Caco-2 (cell line): ENCODE measurements around the gene SPAG4. TPM values are rescaled to one million over a fixed set of nuclear protein-coding genes. Genes with fewer than 3 reads are reported as not detected.
A peak's percentile ranks its signal among the peaks of the same experiment; 100 is the strongest.

Experiments used
- BruUV-seq: library from RNA; stranded (reverse); fragments of 400-500 nt; replicated peaks from 2 replicates; lab custom pipeline; 2021; lab: Mats Ljungman, UMichigan
- CTCF ChIA-PET: fragments of 300-600 bp; sonication (Branson Sonifier 250); formaldehyde crosslinking; loops from one replicate; lab custom pipeline; 2022; ENCODE audit warnings: antibody characterized with exemption; lab: Charles Lee
- POLR2A ChIA-PET: fragments of 300-600 bp; sonication (Branson Sonifier 250); formaldehyde crosslinking; loops from one replicate; lab custom pipeline; 2022; ENCODE audit warnings: antibody characterized with exemption; lab: Charles Lee
- DNase-seq, 2 experiments: peaks; one replicate each; pipeline versions ENCODE4 v3.0.0 to v3.0.0-alpha.2; 2020 to 2022
- H3K27me3 ChIP-seq: replicated peaks from 2 replicates; pipeline ENCODE4 v1.6.0; 2011; ENCODE audit warnings: low read length; ENCODE audit not compliant: control insufficient read depth, insufficient read depth
- H3K36me3 ChIP-seq: 2 replicates; pipeline ENCODE4 v1.5.1; 2011; ENCODE audit warnings: low read length; ENCODE audit not compliant: control insufficient read depth, insufficient read depth
- H3K4me1 ChIP-seq: fragments of 250-450 bp; sonication (Bioruptor Pico); 2 replicates; pipeline ENCODE4 v1.5.1; 2020; ENCODE audit warnings: mild to moderate bottlenecking
- H3K4me3 ChIP-seq: 2 replicates; pipeline ENCODE4 v1.5.1; 2011; ENCODE audit warnings: low read depth, mild to moderate bottlenecking, control low read depth, low read length
- H3K9me3 ChIP-seq: fragments of 250-450 bp; sonication (Bioruptor Pico); 2 replicates; pipeline ENCODE4 v1.5.1; 2020; ENCODE audit warnings: mild to moderate bottlenecking, moderate library complexity
- H3K27ac Mint-ChIP-seq: one replicate; pipeline ENCODE4 v1.8.0; 2022; ENCODE audit warnings: mixed read lengths; ENCODE audit not compliant: unreplicated experiment
- H3K27me3 Mint-ChIP-seq: one replicate; pipeline ENCODE4 v1.8.0; 2022; ENCODE audit warnings: mixed read lengths; ENCODE audit not compliant: insufficient read depth, unreplicated experiment
- H3K36me3 Mint-ChIP-seq: one replicate; pipeline ENCODE4 v1.8.0; 2022; ENCODE audit warnings: mild to moderate bottlenecking, mixed read lengths; ENCODE audit not compliant: insufficient read depth, unreplicated experiment
- H3K4me1 Mint-ChIP-seq: one replicate; pipeline ENCODE4 v1.8.0; 2022; ENCODE audit warnings: low read depth, mixed read lengths; ENCODE audit not compliant: unreplicated experiment
- H3K4me3 Mint-ChIP-seq: one replicate; pipeline ENCODE4 v1.8.0; 2022; ENCODE audit warnings: mild to moderate bottlenecking, moderate library complexity, mixed read lengths; ENCODE audit not compliant: unreplicated experiment
- H3K9me3 Mint-ChIP-seq: one replicate; pipeline ENCODE4 v1.8.0; 2022; ENCODE audit warnings: mixed read lengths; ENCODE audit not compliant: unreplicated experiment
- CTCF ChIP-seq, 2 experiments: fragments of 200-600 bp in 1 of 2; IDR thresholded peaks; 1 replicate in 1 of 2; 2 replicates in 1 of 2; pipeline versions ENCODE4 v1.5.1 to v1.8.0; 2011 to 2022; ENCODE audit warnings: antibody characterized with exemption in 1 of 2, control low read depth in 1 of 2, inconsistent platforms in 1 of 2, low read depth in 1 of 2, low read length in 1 of 2, mild to moderate bottlenecking in 1 of 2, moderate library complexity in 1 of 2; ENCODE audit not compliant: insufficient read depth in 1 of 2, severe bottlenecking in 1 of 2, unreplicated experiment in 1 of 2
- intact Hi-C: fragments of 100-400 bp; cut with micrococcal nuclease; formaldehyde crosslinking; loops from one replicate; pipeline ENCODE4 v1.10.0; 2022; ENCODE audit not compliant: unreplicated experiment
- total RNA-seq: library from RNA; stranded (reverse); gene quantifications from 2 replicates; pipeline ENCODE4 v1.2.3, GENCODE V29; 2022

SPAG4 gene
- total RNA-seq, 1 experiment from 2014 or later, result 5.4 TPM

- intact Hi-C loops, result no loop called here
- no peaks in the 10 kb centered on the region for H3K27me3 Mint-ChIP-seq
- no peak overlapping the region for H3K4me3 Mint-ChIP-seq
- TF ChIP-seq CTCF (IDR thresholded peaks at IDR 0.05; ENCODE audit: insufficient read depth in 1 of 2, low read depth in 1 of 2, low read length in 1 of 2, severe bottlenecking in 1 of 2, unreplicated experiment in 1 of 2), result no peak
- Histone ChIP-seq H3K4me3 (no peak overlapping the region), H3K9me3 (no peaks in the 10 kb centered on the region), H3K27me3 (no peaks in the 10 kb centered on the region), H3K36me3 (peaks cover 9% of the 10 kb centered on the region), H3K4me1 (peaks cover 19% of the 10 kb centered on the region)
- peaks cover 18% of the 10 kb centered on the region for H3K4me1 Mint-ChIP-seq
- peaks cover 17% of the 10 kb centered on the region for H3K36me3 Mint-ChIP-seq
- POLR2A ChIA-PET, result no interaction called here
- H3K27ac Mint-ChIP-seq, result no peak overlapping the region
- DNase-seq, result no peak
- H3K9me3 Mint-ChIP-seq, result no peaks in the 10 kb centered on the region
- no TSS peak for BruUV-seq
- CTCF ChIA-PET, result no interaction called here
Observed at GRCh38 chr20:35657271-35657670, 41.6 kb downstream of the SPAG4 start.

- intact Hi-C loops, result loop anchor here (10.0 kb wide), 1 partner anchor 96 kb away; no protein-coding TSS in a partner anchor
- Mint-ChIP-seq H3K27me3 (no peaks in the 10 kb centered on the region), H3K36me3 (peaks cover 42% of the 10 kb centered on the region), H3K4me1 (peaks cover 28% of the 10 kb centered on the region), H3K27ac (no peak overlapping the region), H3K4me3 (no peak overlapping the region), H3K9me3 (no peaks in the 10 kb centered on the region)
- DNase-seq, result peak in 1 of 2 experiments; percentile 32
- Histone ChIP-seq H3K4me3 (no peak overlapping the region), H3K36me3 (no peaks in the 10 kb centered on the region), H3K9me3 (no peaks in the 10 kb centered on the region), H3K4me1 (peaks cover 30% of the 10 kb centered on the region), H3K27me3 (no peaks in the 10 kb centered on the region)
- TF ChIP-seq CTCF (IDR thresholded peaks at IDR 0.05; ENCODE audit: insufficient read depth in 1 of 2, low read depth in 1 of 2, low read length in 1 of 2, severe bottlenecking in 1 of 2, unreplicated experiment in 1 of 2), result no peak
- ChIA-PET CTCF (interaction anchor here (0.7 to 1.2 kb wide), 5 partner anchors 24 to 293 kb away, joined by 3 to 5 read pairs (median 4); partner anchors contain the start of genes NFS1 and ROMO1), POLR2A (interaction anchor here (1.0 to 2.0 kb wide), 2 partner anchors 45 to 83 kb away, joined by 5 read pairs; partner anchors contain the start of gene SPAG4)
- BruUV-seq, result no TSS peak
Observed at GRCh38 chr20:35660122-35660937, 44.7 kb downstream of the SPAG4 start.

DNA sequence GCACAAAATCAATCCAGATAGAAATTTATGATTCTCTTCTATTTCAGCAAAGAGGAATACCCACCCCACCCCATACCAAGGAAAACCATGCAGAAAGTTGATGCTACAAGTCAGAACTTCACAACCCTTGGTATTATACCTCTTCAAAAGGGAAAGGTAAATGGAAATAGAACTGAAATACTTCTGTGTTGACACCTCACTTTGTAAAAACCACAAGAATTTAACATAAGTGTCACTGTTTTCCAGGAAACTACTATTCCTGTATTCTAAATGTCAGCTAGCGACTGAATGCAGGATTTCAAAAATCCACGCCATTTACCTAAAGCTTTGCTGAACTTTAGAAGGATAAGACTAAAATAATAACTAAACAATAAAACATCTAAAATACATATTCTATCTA lies 45.4 kb downstream of the SPAG4 start:
- H3K9me3 Mint-ChIP-seq, result no peaks in the 10 kb centered on the region
- POLR2A ChIA-PET, result interaction anchor here (1.0 to 2.0 kb wide), 2 partner anchors 46 to 82 kb away, joined by 5 read pairs; partner anchors contain the start of gene SPAG4
- H3K4me3 Mint-ChIP-seq, result no peak overlapping the region
- Histone ChIP-seq H3K9me3 (no peaks in the 10 kb centered on the region), H3K4me3 (no peak overlapping the region), H3K27me3 (no peaks in the 10 kb centered on the region), H3K4me1 (peaks cover 30% of the 10 kb centered on the region), H3K36me3 (no peaks in the 10 kb centered on the region)
- peaks cover 28% of the 10 kb centered on the region for H3K4me1 Mint-ChIP-seq
- BruUV-seq, result no TSS peak
- H3K27me3 Mint-ChIP-seq, result no peaks in the 10 kb centered on the region
- H3K27ac Mint-ChIP-seq, result no peak overlapping the region
- no peak for TF ChIP-seq CTCF (IDR thresholded peaks at IDR 0.05; ENCODE audit: insufficient read depth in 1 of 2, low read depth in 1 of 2, low read length in 1 of 2, severe bottlenecking in 1 of 2, unreplicated experiment in 1 of 2)
- DNase-seq, result no peak
- CTCF ChIA-PET, result interaction anchor here (1.0 kb wide), 1 partner anchor 44 kb away, joined by 3 read pairs; no protein-coding TSS in a partner anchor
- H3K36me3 Mint-ChIP-seq, result peaks cover 40% of the 10 kb centered on the region
- intact Hi-C loops, result loop anchor here (10.0 kb wide), 1 partner anchor 96 kb away; no protein-coding TSS in a partner anchor
